ENCODE data around the gene LIPC. TPM values are rescaled to one million over a fixed set of nuclear protein-coding genes. Genes with fewer than 3 reads are reported as not detected.
A peak's percentile ranks its signal among the peaks of the same experiment; 100 is the strongest.

LIPC gene
- total RNA-seq, 2 donors from 2014 or later: 0.17 to 0.26 TPM

GRCh38 chr15:58475573-58476524 is 44.1 kb downstream of the LIPC start:
- H3K4me3 Mint-ChIP-seq: no peak overlapping the region
- H3K9me3 Mint-ChIP-seq: no peaks in the 10 kb centered on the region

GRCh38 chr15:58476525-58477162 is 44.9 kb downstream of the LIPC start:
- peak overlapping the region; percentile 8 for H3K27ac Mint-ChIP-seq
- no peaks in the 10 kb centered on the region for H3K27me3 Mint-ChIP-seq
- no peak overlapping the region for H3K4me3 Mint-ChIP-seq
- H3K9me3 Mint-ChIP-seq: no peaks in the 10 kb centered on the region
- H3K36me3 Mint-ChIP-seq (ENCODE audit: low read depth): no peaks in the 10 kb centered on the region
- H3K4me1 Mint-ChIP-seq: peaks cover 33% of the 10 kb centered on the region
- no peak for ATAC-seq (replicated peaks)

More at GRCh38 chr15:58475573-58476524, 44.1 kb downstream of the LIPC start:
- Mint-ChIP-seq H3K36me3 (ENCODE audit: low read depth) (no peaks in the 10 kb centered on the region), H3K4me1 (peaks cover 33% of the 10 kb centered on the region), H3K27ac (peak overlapping the region; percentile 79), H3K27me3 (no peaks in the 10 kb centered on the region)
- ATAC-seq (replicated peaks): no peak

GRCh38 chr15:58477170-58477569 is 45.4 kb downstream of the LIPC start:
- Mint-ChIP-seq H3K27ac (peak overlapping the region; percentile 8), H3K4me1 (peaks cover 33% of the 10 kb centered on the region), H3K36me3 (ENCODE audit: low read depth) (no peaks in the 10 kb centered on the region), H3K4me3 (no peak overlapping the region), H3K27me3 (no peaks in the 10 kb centered on the region), H3K9me3 (no peaks in the 10 kb centered on the region)
- no peak for ATAC-seq (replicated peaks)

DNA sequence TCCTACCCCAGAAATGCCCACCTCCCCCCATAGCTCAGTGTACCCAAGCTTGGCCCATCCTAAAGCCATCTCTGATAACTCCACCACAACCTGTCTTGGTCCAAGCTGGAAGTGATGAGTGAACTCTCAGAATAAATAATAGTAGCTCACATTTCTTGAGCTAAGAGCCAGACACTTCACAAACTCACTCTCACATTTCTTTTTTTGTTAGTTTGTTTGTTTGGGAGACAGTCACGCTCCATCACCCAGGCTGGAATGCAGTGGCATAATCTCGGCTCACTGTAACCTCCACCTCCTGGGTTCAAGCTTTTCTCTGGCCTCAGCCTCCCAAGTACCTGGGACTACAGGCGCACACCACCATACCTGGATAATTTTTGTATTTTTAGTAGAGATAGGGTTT is 46.2 kb downstream of the LIPC start:
- ATAC-seq (replicated peaks): no peak
- H3K4me3 Mint-ChIP-seq: no peak overlapping the region
- H3K36me3 Mint-ChIP-seq (ENCODE audit: low read depth): no peaks in the 10 kb centered on the region
- peaks cover 30% of the 10 kb centered on the region for H3K4me1 Mint-ChIP-seq
- H3K27me3 Mint-ChIP-seq: no peaks in the 10 kb centered on the region
- no peak overlapping the region for H3K27ac Mint-ChIP-seq
- H3K9me3 Mint-ChIP-seq: peaks cover 1% of the 10 kb centered on the region

GRCh38 chr15:58478579-58478978 is 46.8 kb downstream of the LIPC start:
- no peak for ATAC-seq (replicated peaks)
- no peak overlapping the region for H3K27ac Mint-ChIP-seq

DNA sequence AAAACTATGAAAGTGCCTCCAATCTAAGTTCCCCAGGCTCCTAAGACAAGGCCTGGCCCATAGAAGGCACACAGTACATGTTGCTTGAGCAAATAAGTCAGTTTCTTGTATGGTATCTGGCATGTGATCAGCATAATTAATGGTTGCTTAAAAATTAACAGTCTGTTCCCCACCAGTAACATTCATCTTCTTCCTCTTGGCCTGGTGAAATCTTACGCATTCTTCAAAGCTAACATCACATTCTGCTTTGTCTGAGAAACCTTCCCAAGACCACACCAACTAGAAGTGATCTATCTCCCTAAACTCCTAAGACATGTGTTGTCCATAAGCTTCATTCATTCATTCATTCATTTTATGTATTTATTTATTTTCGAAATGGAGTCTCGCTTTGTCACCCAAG is 48.1 kb downstream of the LIPC start:
- Mint-ChIP-seq H3K9me3 (peaks cover 4% of the 10 kb centered on the region), H3K4me3 (no peak overlapping the region), H3K27ac (no peak overlapping the region), H3K36me3 (ENCODE audit: low read depth) (no peaks in the 10 kb centered on the region), H3K27me3 (no peaks in the 10 kb centered on the region), H3K4me1 (peaks cover 29% of the 10 kb centered on the region)
- no peak for ATAC-seq (replicated peaks)

More at GRCh38 chr15:58478579-58478978, 46.8 kb downstream of the LIPC start:
- Mint-ChIP-seq H3K4me1 (peaks cover 28% of the 10 kb centered on the region), H3K36me3 (ENCODE audit: low read depth) (no peaks in the 10 kb centered on the region), H3K4me3 (no peak overlapping the region), H3K9me3 (peaks cover 4% of the 10 kb centered on the region), H3K27me3 (no peaks in the 10 kb centered on the region)

- H3K27ac Mint-ChIP-seq: no peak overlapping the region
- peaks cover 4% of the 10 kb centered on the region for H3K9me3 Mint-ChIP-seq
- H3K27me3 Mint-ChIP-seq: no peaks in the 10 kb centered on the region
- H3K4me3 Mint-ChIP-seq: no peak overlapping the region
- no peak for ATAC-seq (replicated peaks)
- no peaks in the 10 kb centered on the region for H3K36me3 Mint-ChIP-seq (ENCODE audit: low read depth)
- H3K4me1 Mint-ChIP-seq: peaks cover 33% of the 10 kb centered on the region
Observed at GRCh38 chr15:58483376-58483775, 51.6 kb downstream of the LIPC start.

GRCh38 chr15:58484791-58485600 is 53.2 kb downstream of the LIPC start:
- Mint-ChIP-seq H3K4me3 (peak overlapping the region; percentile 50), H3K4me1 (peaks cover 33% of the 10 kb centered on the region), H3K27me3 (no peaks in the 10 kb centered on the region), H3K9me3 (peaks cover 4% of the 10 kb centered on the region), H3K27ac (peak overlapping the region; percentile 67), H3K36me3 (ENCODE audit: low read depth) (no peaks in the 10 kb centered on the region)
- ATAC-seq (replicated peaks): peak; percentile 64

- Mint-ChIP-seq H3K36me3 (ENCODE audit: low read depth) (no peaks in the 10 kb centered on the region), H3K4me1 (peaks cover 33% of the 10 kb centered on the region), H3K9me3 (peaks cover 4% of the 10 kb centered on the region), H3K27ac (peak overlapping the region; percentile 27), H3K4me3 (peak overlapping the region; percentile 50), H3K27me3 (no peaks in the 10 kb centered on the region)
- peak; percentile 80 for ATAC-seq (replicated peaks)
Observed at GRCh38 chr15:58486062-58486461, 54.3 kb downstream of the LIPC start.

GRCh38 chr15:58486564-58486963 is 54.8 kb downstream of the LIPC start:
- ATAC-seq (replicated peaks): no peak
- peak overlapping the region; percentile 27 for H3K27ac Mint-ChIP-seq

DNA sequence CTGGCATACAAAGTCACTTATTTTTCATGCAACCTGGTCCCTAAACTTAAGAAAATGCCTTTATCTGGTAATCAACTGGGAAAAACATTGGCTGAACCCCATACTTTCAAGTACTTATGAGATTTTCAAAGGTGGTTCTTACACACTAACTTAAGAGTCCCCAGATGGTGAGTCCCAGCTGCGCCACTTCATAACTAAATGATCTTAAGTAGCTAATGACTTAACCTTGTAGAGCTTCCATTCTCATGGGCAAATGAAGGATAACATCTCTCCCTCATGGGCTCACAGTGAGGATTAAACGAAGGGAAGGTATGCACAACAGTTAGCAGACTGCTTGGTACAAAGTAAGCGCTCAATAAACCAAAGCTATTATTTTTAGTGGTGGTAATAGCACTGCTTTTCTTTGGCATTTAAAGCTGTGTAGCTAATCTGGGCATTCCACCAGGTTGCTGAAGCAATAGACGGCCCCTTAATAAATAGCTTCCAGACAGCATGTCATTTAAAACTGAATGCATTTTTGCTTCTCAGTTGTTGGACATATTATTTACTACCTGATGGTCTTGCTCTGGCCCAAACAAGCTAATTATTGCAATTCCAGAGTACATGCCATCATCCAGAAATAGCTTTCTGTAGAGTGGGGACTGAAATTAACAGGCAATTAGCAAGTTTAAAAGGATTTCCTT is 55.4 kb downstream of the LIPC start:
- Mint-ChIP-seq H3K4me1 (peaks cover 33% of the 10 kb centered on the region), H3K36me3 (ENCODE audit: low read depth) (no peaks in the 10 kb centered on the region), H3K27ac (no peak overlapping the region), H3K4me3 (no peak overlapping the region), H3K9me3 (peaks cover 4% of the 10 kb centered on the region), H3K27me3 (no peaks in the 10 kb centered on the region)
- no peak for ATAC-seq (replicated peaks)

More at GRCh38 chr15:58486564-58486963, 54.8 kb downstream of the LIPC start:
- peaks cover 33% of the 10 kb centered on the region for H3K4me1 Mint-ChIP-seq
- H3K27me3 Mint-ChIP-seq: no peaks in the 10 kb centered on the region
- H3K4me3 Mint-ChIP-seq: peak overlapping the region; percentile 50
- H3K36me3 Mint-ChIP-seq (ENCODE audit: low read depth): no peaks in the 10 kb centered on the region
- H3K9me3 Mint-ChIP-seq: peaks cover 4% of the 10 kb centered on the region

DNA sequence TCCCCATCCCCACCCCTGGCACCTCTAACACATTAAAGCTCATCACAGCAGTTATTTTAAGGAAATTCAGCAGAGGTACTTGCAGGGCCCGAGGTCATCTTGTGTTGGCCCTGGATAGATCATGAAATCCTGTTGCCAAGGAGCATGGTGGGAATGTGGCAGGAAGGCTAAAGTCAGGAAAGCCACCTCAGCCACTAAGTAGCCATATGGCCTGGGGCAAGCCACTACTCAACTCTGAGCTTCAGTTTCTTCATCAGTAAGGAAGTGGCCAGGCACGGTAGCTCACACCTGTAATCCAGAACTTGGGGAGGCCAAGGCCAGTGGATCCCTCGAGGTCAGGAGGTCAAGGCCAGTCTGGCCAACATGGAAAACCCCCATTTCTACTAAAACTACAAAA is 55.9 kb downstream of the LIPC start:
- Mint-ChIP-seq H3K36me3 (ENCODE audit: low read depth) (no peaks in the 10 kb centered on the region), H3K27ac (no peak overlapping the region), H3K27me3 (no peaks in the 10 kb centered on the region), H3K9me3 (peaks cover 4% of the 10 kb centered on the region), H3K4me1 (peaks cover 33% of the 10 kb centered on the region), H3K4me3 (no peak overlapping the region)
- ATAC-seq (replicated peaks): no peak

- Mint-ChIP-seq H3K4me3 (no peak overlapping the region), H3K36me3 (ENCODE audit: low read depth) (no peaks in the 10 kb centered on the region), H3K27me3 (no peaks in the 10 kb centered on the region), H3K27ac (no peak overlapping the region), H3K4me1 (peaks cover 21% of the 10 kb centered on the region), H3K9me3 (no peaks in the 10 kb centered on the region)
- ATAC-seq (replicated peaks): no peak
Observed at GRCh38 chr15:58489289-58490085, 57.7 kb downstream of the LIPC start.
